WERI-Rb-1 (cell line): ENCODE measurements around the gene RECQL5.
A peak's percentile ranks its signal among the peaks of the same experiment; 100 is the strongest.

ENCODE experiments used
- DNase-seq: peaks from one replicate; pipeline ENCODE4 v3.0.0-alpha.2; 2020
- H3K27ac ChIP-seq: fragments of 250-450 bp; sonication (Bioruptor Pico); 2 replicates; pipeline ENCODE4 v1.5.1; 2020; ENCODE audit warnings: mild to moderate bottlenecking, moderate library complexity
- H3K27me3 ChIP-seq: fragments of 250-450 bp; sonication (Bioruptor Pico); 2 replicates; pipeline ENCODE4 v1.5.1; 2021; ENCODE audit warnings: mild to moderate bottlenecking, low read depth, moderate library complexity; ENCODE audit not compliant: insufficient read depth, severe bottlenecking
- H3K36me3 ChIP-seq: fragments of 250-450 bp; sonication (Bioruptor Pico); 2 replicates; pipeline ENCODE4 v1.5.1; 2020; ENCODE audit warnings: mild to moderate bottlenecking, moderate library complexity
- H3K4me3 ChIP-seq: 2 replicates; pipeline ENCODE4 v1.5.1; 2011; ENCODE audit warnings: low read depth, mild to moderate bottlenecking, control low read depth, low read length
- H3K9me3 ChIP-seq: fragments of 250-450 bp; sonication (Bioruptor Pico); 2 replicates; pipeline ENCODE4 v1.5.1; 2021; ENCODE audit warnings: mild to moderate bottlenecking, moderate library complexity; ENCODE audit not compliant: severe bottlenecking
- CTCF ChIP-seq: IDR thresholded peaks from 2 replicates; pipeline ENCODE4 v1.5.1; 2011; ENCODE audit warnings: low read depth, mild to moderate bottlenecking, control low read depth, inconsistent platforms, low read length

Gene RECQL5

DNA sequence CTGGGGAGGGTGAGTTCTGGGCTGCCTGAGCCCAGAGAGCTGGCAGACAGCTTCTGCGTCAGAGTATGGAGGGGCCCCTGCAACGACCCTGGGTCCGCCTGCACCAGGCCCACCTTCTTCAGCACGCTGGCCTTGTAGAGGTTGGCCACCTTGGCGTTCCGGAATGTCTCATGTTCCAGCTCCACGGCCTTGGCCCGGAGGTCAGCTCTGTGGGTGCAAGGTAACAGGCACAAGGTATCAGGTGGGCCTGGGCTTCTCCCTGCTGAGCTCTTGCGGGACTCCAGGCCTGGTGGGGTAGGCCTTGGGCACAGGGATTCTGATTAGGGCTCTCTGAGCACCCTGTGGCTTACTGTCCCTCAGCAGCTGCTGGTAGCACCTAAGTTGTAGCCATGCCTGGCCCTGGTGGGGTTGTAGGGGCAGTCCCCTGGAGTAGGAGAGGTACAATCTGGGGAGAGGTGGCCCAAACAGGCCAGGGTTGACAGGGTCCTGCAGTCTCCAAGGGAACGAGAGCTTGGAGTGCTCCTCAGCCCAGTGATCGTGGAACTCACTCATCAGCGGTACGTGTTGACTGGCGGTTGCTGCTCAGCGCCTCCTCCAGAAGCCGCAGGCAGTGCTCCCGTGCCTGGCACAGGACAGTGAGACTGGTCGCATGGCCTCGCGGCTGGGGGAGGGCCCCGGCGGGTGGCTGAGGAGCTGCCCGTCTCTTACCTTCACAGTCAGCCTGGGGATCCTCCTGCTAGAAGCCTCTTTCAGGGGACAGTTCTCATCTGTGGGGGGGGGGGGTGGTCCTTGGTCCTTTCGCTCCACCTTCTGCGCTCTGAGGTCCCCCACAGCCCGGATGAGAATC, 36.7 kb downstream of the RECQL5 start:
- no peak for DNase-seq
- no peak for TF ChIP-seq CTCF
- Histone ChIP-seq H3K9me3 (no peaks in the 10 kb centered on the region), H3K36me3 (peaks cover 18% of the 10 kb centered on the region), H3K27ac (peak overlapping the region; percentile 8; the same call in 1 of the 2 replicates), H3K4me3 (no peak overlapping the region), H3K27me3 (no peaks in the 10 kb centered on the region)

DNA sequence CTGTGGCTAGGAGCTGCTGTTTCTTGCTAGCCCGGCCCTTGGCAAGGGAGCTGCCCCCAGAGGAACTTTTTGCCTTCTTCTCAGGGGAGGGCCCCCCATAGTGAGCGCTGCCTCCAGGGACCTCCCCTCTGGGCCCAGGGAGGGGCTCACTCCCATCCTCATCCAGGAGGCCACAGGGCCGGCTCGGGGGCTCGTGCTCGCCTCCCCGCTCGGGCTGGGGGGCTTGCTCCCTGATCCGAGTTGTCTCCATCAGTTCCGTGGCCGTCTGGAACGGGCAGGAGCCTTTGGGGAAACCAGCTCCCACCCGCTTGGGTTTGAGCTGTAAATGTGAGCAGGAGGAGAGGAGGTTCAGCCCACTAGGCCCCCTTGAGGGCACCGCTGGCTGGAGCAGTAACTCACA, 37.8 kb downstream of the RECQL5 start:
- H3K4me3 ChIP-seq, result no peak overlapping the region
- H3K27me3 ChIP-seq, result no peaks in the 10 kb centered on the region
- H3K36me3 ChIP-seq, result peaks cover 20% of the 10 kb centered on the region
- H3K9me3 ChIP-seq, result no peaks in the 10 kb centered on the region
- H3K27ac ChIP-seq, result peak overlapping the region; percentile 80
- TF ChIP-seq CTCF, result peak; percentile 21; the same call in 1 of the 2 replicates
- peak; percentile 30 for DNase-seq

DNA sequence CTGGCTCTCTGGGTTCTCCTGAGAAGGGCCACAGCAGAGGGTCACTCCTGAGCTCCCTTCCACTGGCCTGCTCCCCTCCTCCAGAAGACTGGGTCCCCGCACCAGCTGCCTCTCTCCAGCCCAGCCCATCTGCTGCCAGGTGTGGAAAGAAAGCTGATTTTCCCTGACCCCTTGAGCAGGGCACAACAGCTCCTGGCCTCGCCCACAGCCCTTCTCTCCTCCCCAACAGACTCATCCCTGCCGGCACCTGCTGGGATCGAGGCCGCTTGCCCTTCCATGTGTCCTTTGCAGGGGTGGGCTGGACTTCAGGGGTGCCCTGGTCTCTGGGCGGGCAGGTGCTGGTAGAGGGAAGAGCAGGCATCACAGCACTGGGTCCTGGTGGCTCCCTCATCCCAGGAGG, 38.5 kb downstream of the RECQL5 start:
- H3K9me3 ChIP-seq, result no peaks in the 10 kb centered on the region
- TF ChIP-seq CTCF, result no peak
- DNase-seq, result peak; percentile 90

GRCh38 chr17:75627094-75627493, 39.9 kb downstream of the RECQL5 start:
- Histone ChIP-seq H3K27me3 (no peaks in the 10 kb centered on the region), H3K36me3 (peaks cover 20% of the 10 kb centered on the region), H3K27ac (peak overlapping the region; percentile 80), H3K9me3 (no peaks in the 10 kb centered on the region), H3K4me3 (no peak overlapping the region)
- no peak for TF ChIP-seq CTCF
- no peak for DNase-seq

More for the DNA sequence above, 38.5 kb downstream of the RECQL5 start:
- H3K4me3 ChIP-seq, result no peak overlapping the region
- H3K27ac ChIP-seq, result peak overlapping the region; percentile 80
- H3K36me3 ChIP-seq, result peaks cover 20% of the 10 kb centered on the region
- H3K27me3 ChIP-seq, result no peaks in the 10 kb centered on the region

DNA sequence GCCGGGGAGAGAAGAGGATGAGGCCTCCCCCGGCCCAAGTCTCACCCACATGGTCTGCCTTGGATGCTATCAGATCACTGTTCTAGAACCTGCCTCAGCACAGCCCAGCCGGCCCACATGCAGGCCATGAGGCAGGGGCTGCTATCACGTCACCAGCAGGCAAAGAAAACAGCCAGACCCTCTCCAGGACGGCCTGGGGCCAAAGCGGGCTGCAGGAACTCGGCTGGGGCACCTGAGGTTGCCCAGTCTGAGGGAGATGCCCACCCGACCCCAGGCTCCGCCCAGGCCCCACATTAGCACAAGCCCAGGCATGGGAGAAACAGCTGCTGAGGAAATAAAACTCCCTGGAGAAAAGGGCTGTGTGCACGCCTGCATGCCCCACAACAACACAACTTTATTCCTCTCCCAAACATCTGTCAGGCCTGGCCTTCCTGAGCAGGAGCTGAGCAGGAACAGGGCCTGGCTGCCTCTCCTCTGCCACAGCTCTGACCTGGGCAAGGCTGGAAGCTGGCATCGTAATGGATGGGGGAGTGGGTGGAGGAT, 40.4 kb downstream of the RECQL5 start:
- DNase-seq, result no peak
- H3K9me3 ChIP-seq, result no peaks in the 10 kb centered on the region
- no peaks in the 10 kb centered on the region for H3K27me3 ChIP-seq
- H3K27ac ChIP-seq, result peak overlapping the region; percentile 80
- H3K4me3 ChIP-seq, result no peak overlapping the region
- no peak for TF ChIP-seq CTCF
- peaks cover 20% of the 10 kb centered on the region for H3K36me3 ChIP-seq
